Measurements from ENCODE around the gene IGSF3. TPM values are rescaled to one million over a fixed set of nuclear protein-coding genes. Genes with fewer than 3 reads are reported as not detected.

The IGSF3 gene
- total RNA-seq, 1 experiment from 2014 or later = 30.1 TPM

DNA sequence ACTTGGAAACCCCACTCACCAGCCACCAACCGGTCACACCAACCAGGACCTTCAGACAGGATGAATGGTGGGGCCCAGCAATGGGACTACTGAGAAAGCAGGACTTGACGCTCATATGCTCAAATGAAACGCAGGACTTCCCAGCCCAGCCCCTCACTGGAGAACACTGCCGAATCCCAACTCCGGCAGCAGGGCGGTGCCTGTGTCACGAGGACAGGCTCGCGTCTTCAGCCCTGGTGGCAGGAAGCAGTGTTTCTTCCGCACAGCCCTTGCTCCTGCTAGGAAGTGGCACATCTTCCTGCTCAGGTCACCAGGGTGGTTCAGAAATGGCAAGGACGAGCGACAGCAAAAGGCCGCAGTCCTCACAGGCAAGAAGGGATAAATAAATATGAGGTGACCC is 135.6 kb downstream of the IGSF3 start:
- DNase-seq = no peak
- peaks cover 23% of the 10 kb centered on the region for H3K4me1 ChIP-seq (replicated peaks; ENCODE audit: insufficient read depth)
- H4K20me1 ChIP-seq (ENCODE audit: insufficient read depth) = no peaks in the 10 kb centered on the region
- TF ChIP-seq, protein P1, sequence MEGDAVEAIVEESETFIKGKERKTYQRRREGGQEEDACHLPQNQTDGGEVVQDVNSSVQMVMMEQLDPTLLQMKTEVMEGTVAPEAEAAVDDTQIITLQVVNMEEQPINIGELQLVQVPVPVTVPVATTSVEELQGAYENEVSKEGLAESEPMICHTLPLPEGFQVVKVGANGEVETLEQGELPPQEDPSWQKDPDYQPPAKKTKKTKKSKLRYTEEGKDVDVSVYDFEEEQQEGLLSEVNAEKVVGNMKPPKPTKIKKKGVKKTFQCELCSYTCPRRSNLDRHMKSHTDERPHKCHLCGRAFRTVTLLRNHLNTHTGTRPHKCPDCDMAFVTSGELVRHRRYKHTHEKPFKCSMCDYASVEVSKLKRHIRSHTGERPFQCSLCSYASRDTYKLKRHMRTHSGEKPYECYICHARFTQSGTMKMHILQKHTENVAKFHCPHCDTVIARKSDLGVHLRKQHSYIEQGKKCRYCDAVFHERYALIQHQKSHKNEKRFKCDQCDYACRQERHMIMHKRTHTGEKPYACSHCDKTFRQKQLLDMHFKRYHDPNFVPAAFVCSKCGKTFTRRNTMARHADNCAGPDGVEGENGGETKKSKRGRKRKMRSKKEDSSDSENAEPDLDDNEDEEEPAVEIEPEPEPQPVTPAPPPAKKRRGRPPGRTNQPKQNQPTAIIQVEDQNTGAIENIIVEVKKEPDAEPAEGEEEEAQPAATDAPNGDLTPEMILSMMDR (conservative IDR thresholded peaks at IDR 0.05) = no peak
- no peak for TF ChIP-seq EZH2 (IDR thresholded peaks at IDR 0.05; ENCODE audit: low read depth)
- H3K36me3 ChIP-seq (ENCODE audit: low read depth) = peaks cover 82% of the 10 kb centered on the region
- ChIA-PET CTCF (no interaction called here), POLR2A (ENCODE audit: unreplicated experiment) (no interaction called here)
- H3K27me3 ChIP-seq (ENCODE audit: insufficient read depth, low read depth) = no peaks in the 10 kb centered on the region
- H3K79me2 ChIP-seq (ENCODE audit: low read depth) = peaks cover 35% of the 10 kb centered on the region
- no peaks in the 10 kb centered on the region for H3K9me2 ChIP-seq (ENCODE audit: insufficient read depth)
- H2AFZ ChIP-seq = no peak overlapping the region
- 0 out of 2 replicates have a peak, but pooled peaks cover 7% of the 10 kb centered on the region for H3K9me3 ChIP-seq (ENCODE audit: insufficient read depth, low read depth)
- no peak overlapping the region for H3K4me3 ChIP-seq
- H3F3A ChIP-seq (ENCODE audit: insufficient read depth, low read depth) = peaks cover 27% of the 10 kb centered on the region
- no TSS peak for BruUV-seq (replicated peaks)
- intact Hi-C loops (cut with micrococcal nuclease; ENCODE audit: unreplicated experiment) = no loop called here
- no peak overlapping the region for H3K27ac ChIP-seq
- no peak overlapping the region for H3K4me2 ChIP-seq

DNA sequence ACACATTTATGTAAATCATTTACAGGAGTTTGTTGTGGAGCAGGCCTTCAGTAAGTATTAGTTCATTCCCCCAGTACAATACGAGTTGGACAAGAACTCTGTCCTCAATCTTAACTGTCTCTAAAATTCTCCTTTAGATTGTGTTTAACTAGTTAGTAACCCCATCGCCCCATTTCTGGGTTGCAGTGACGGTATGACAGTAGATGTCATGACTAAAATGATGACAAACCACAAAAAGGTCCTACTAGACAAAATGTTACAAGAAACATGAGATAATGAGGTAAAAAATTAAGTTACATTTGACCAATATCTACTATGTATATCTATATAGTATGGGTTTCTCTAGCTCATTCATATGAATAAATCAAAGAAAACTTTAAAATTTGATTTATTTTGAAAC is 137.9 kb downstream of the IGSF3 start:
- Histone ChIP-seq H3K4me3 (no peak overlapping the region), H3K4me1 (replicated peaks; ENCODE audit: insufficient read depth) (peaks cover 4% of the 10 kb centered on the region), H3F3A (ENCODE audit: insufficient read depth, low read depth) (peaks cover 9% of the 10 kb centered on the region), H3K27ac (no peak overlapping the region), H3K4me2 (no peak overlapping the region), H2AFZ (no peak overlapping the region), H3K9me3 (ENCODE audit: insufficient read depth, low read depth) (0 out of 2 replicates have a peak, but pooled peaks cover 7% of the 10 kb centered on the region), H3K36me3 (ENCODE audit: low read depth) (peaks cover 89% of the 10 kb centered on the region), H3K79me2 (ENCODE audit: low read depth) (peaks cover 28% of the 10 kb centered on the region), H3K9me2 (ENCODE audit: insufficient read depth) (no peaks in the 10 kb centered on the region), H4K20me1 (ENCODE audit: insufficient read depth) (no peaks in the 10 kb centered on the region), H3K27me3 (ENCODE audit: insufficient read depth, low read depth) (no peaks in the 10 kb centered on the region)
- intact Hi-C loops (cut with micrococcal nuclease; ENCODE audit: unreplicated experiment) = no loop called here
- no peak for DNase-seq
- TF ChIP-seq EZH2 (IDR thresholded peaks at IDR 0.05; ENCODE audit: low read depth) = no peak
- TF ChIP-seq, protein P1 (conservative IDR thresholded peaks at IDR 0.05) = no peak
- no TSS peak for BruUV-seq (replicated peaks)
- ChIA-PET CTCF (no interaction called here), POLR2A (ENCODE audit: unreplicated experiment) (no interaction called here)

DNA sequence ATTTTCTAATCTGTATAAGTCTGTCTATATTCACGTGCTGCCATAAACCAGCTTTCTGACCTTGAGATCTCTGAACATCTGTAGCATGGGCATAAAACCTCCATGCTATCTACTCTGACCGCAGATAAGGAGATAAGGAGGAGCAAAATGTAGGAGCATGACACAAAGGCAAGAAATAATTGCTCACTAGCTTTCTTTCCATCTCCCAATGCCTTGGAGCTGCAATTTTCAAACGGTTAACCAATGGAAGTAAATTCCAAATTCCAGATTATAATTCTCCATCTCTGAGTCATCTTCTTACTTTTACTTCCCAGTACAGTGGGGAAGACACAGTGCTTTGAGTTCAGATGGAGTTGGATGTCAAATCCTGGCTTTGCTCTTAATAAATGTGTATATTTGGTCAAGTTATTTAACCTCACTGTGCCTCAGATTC is 138.3 kb downstream of the IGSF3 start:
- peaks cover 89% of the 10 kb centered on the region for H3K36me3 ChIP-seq (ENCODE audit: low read depth)
- intact Hi-C loops (cut with micrococcal nuclease; ENCODE audit: unreplicated experiment) = no loop called here
- TF ChIP-seq EZH2 (IDR thresholded peaks at IDR 0.05; ENCODE audit: low read depth) = no peak
- TF ChIP-seq, protein P1 (conservative IDR thresholded peaks at IDR 0.05) = no peak
- no peaks in the 10 kb centered on the region for H4K20me1 ChIP-seq (ENCODE audit: insufficient read depth)
- no peaks in the 10 kb centered on the region for H3K4me1 ChIP-seq (replicated peaks; ENCODE audit: insufficient read depth)
- H3K9me2 ChIP-seq (ENCODE audit: insufficient read depth) = no peaks in the 10 kb centered on the region
- H3K27ac ChIP-seq = no peak overlapping the region
- no TSS peak for BruUV-seq (replicated peaks)
- ChIA-PET CTCF (no interaction called here), POLR2A (ENCODE audit: unreplicated experiment) (no interaction called here)
- no peak overlapping the region for H2AFZ ChIP-seq
- peaks cover 23% of the 10 kb centered on the region for H3K79me2 ChIP-seq (ENCODE audit: low read depth)
- peaks cover 5% of the 10 kb centered on the region; the same call in 1 of the 2 replicates for H3F3A ChIP-seq (ENCODE audit: insufficient read depth, low read depth)
- no peaks in the 10 kb centered on the region for H3K27me3 ChIP-seq (ENCODE audit: insufficient read depth, low read depth)
- H3K4me3 ChIP-seq = no peak overlapping the region
- no peak overlapping the region for H3K4me2 ChIP-seq
- DNase-seq = no peak
- H3K9me3 ChIP-seq (ENCODE audit: insufficient read depth, low read depth) = 0 out of 2 replicates have a peak, but pooled peaks cover 7% of the 10 kb centered on the region
